HEK293T (cell line): ENCODE data around the gene PYGO1.

Experiments
- LEF1 ChIP-seq: fragments of 450-650 bp; IDR thresholded peaks from 2 replicates; pipeline ENCODE4 v1.6.1; 2017; ENCODE audit warnings: mild to moderate bottlenecking, borderline replicate concordance
- SP1 ChIP-seq: fragments of 450-650 bp; IDR thresholded peaks from 2 replicates; pipeline ENCODE4 v1.6.1; 2017
- SUZ12 ChIP-seq: fragments of 450-650 bp; IDR thresholded peaks from 2 replicates; pipeline ENCODE4 v1.6.1; 2016; ENCODE audit warnings: mild to moderate bottlenecking
- TARDBP ChIP-seq: fragments of 450-650 bp; IDR thresholded peaks from 2 replicates; pipeline ENCODE4 v1.6.1; 2016

DNA sequence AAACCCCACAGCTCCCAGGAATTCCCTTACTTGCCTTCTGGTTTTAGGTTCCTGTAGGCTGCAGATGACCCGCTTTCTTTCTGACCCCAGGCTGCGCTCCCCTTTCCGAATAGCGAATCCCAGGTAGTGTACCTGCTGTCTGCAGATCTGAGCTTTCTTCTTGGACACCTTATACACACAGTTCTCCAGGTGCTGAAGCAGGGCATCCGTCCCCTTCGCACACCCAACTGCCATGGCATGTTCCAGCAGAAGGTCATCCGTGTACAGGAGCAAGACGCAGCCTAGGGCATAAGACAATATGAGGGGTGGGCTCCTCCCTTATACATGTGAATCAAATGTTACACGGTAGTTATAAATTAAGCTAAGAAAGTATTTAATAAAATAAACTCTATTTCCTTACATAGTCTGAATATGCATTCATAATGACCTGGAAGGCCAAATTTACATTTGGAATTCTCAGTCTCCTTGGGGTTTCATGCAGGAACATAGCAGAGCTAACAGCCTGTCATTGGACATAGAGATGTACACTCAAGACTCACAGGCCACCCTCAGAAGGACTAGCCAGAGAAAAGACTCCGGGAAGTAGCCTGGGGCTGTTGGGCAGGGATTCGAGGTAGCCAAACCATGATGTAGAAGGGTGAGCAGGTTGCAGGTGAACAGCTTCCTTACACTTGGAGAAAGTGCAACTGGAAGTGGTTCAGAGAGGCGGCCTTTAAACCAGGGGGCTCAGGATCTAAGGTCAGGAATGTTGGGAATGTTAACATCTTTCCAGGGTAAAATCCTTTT lies 72.0 kb downstream of the PYGO1 start:
- TF ChIP-seq TARDBP (no peak), LEF1 (no peak), SP1 (no peak), SUZ12 (no peak)
